HG03039 (cell line): ENCODE results near the gene ADGRL4.
"Not testable (repeated sequence)": the region's sequence is repeated elsewhere in the genome, so short reads cannot be mapped to it uniquely, and the experiment has no call there.

Experiments used
- ATAC-seq: cut with Tn5 transposase; IDR thresholded peaks from one replicate; pipeline ENCODE4 v1.9.1; 2021; ENCODE audit warnings: mild to moderate bottlenecking, moderate library complexity; ENCODE audit not compliant: unreplicated experiment

The ADGRL4 gene

DNA sequence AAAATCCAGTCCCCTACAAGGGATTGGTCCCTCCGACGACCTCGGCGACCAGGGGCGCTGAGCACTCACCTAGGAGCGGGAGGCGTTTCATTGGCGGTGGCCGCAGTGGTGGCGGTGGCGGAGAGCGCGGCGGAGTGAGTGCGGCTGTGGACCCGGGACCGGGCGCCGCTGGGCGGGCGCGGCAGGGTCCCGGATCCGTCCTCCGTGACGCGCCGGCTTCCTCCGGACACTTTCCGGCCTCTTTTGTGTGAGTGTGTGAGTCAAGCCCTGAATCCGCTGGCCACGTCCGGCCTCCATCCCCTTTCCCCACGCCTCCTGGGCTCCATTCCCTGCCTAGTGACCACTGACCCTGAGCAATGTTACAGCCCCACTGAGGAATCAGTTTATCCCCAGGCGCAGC, at the start of gene ADGRL4:
TSS of gene ADGRL4 (minus strand) at position 167 of the 400 bp plus-strand sequence. CDS start at position 91, 76 bp downstream.
- ATAC-seq = no peak

DNA sequence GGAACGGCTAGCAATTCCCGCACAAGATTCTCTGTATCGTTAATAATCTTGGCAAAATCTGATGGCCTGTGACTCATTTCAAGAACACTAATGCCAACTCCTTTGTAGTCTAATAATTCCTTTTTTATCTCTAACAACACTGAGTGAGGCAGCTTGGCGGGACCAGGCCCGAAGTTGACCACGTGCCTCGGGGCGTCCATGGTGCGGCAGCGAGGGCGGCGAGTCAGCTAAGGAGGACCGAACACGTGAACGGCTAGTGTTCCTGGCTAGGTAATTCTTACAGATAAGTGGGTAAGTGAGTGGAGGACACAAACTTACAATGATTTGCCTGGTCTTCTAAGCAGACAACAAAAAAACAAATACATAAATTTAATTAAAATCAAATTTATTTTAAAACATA, 49.3 kb upstream of the ADGRL4 start:
- ATAC-seq = no peak

DNA sequence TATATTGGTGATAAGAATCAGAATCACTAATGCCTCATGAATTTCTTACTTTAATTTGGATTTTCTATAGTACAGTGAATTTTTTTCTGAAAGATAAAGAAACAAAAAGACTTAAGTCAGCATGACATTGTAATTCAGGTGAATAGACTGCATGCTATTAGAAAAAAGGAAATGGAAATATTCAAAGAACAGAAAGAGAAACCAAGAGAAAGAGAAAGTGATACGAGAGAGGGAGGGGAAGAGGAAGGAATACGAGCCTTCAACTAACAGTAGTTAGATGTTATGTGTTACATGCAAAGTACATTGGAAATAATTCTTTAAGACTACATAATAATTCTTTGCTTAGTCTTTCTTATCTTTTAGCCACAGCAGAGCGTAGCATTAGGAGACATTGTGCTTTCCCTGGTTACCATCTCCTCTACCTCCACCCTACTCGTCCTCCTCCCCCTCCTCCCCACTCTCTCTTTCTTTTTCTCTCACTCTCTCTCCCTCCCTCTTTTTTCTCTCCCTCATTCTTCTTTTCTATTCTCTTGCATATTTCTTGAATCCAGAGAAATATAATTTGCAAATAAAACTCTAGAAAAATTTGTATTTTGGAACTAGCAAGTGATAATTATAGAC, 46.4 kb upstream of the ADGRL4 start:
- ATAC-seq = peak; percentile 94

DNA sequence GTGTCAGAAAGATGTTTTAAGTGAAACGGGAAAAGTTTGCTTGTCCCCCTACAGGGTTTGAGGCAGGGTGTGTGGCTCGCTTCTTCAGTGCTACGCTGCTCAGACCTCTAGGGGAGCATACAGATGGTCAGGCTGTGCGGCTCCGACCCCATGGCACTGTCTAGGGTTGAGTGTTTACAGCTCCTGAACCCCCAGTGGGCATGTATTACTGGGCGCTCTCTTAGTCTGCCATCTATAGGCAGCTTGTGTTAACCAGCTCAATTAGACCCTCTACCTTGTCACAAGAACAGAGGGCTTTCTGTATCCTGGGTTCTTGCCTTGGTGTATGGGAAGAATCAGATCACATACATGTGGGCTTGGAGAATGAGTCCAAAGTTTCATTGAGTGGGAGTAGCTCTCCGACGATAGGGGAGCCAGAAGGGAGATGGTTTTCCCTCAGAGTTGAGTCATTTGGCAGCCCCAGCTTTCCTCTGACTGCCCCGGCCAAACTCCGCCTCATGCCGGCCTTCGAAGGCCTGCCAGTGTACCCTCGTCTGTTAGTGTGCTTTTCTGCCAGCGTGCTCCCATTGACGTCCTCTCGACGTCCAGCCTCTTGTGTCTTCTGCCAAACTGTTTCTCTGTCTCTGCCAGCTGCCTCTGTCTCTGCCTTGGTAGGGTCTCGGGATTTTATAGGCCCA, 38.6 kb upstream of the ADGRL4 start:
- no peak for ATAC-seq

DNA sequence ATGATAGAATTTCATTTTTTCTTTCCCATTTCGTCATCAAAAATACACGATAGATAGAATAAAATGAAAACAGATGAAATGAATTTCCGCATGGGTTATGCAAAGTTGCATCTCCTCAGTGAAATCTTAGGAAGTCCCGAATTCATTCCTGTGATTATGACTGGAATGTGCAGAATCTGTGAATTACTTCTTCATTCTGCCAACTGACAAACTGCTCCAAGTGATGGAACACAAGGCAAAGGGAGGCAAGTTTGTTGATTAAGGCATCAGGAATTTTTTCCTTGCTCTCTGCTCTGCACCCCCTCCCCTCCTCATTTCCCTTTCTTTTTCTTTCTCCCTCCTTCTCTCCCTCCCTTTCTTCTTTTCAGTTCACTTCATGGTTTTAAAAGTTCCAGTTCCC, 37.0 kb upstream of the ADGRL4 start:
- no peak for ATAC-seq

DNA sequence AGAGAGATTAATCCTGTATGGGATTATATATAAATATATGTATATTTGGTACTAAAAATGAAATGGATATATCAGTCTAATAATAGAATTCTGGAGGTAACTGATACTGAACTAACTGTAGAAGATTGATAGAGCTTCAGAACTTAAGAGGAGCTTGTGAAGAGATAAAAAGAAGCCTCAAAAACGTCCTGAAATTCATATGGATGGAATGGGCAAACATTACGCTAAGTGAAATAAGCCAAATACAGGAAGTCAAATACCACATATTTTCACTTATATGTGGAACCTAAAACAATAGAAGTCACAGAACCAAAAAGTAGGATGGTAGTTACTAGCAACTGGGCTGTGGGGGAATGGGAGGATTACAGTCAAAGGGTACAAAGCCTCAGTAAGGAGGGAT, 36.0 kb upstream of the ADGRL4 start:
- ATAC-seq = no peak

DNA sequence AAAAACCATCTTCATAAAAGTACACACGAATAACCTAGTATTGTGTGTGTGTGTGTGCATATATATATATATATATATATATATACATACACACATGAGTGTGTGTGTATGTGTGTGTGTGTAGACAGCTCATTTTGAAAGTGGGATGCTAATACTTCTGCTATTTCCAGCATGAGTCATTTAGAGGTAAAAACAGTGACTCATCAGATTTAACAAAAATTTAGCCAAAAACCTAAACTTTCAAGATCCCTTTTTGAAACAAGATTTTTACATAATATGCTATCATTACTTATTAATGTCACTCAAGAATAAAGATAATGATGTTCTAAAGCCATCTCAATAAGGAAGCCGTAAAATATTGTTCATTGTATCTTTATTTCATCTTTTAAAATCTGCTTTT, 35.6 kb upstream of the ADGRL4 start:
- peak; percentile 56 for ATAC-seq

DNA sequence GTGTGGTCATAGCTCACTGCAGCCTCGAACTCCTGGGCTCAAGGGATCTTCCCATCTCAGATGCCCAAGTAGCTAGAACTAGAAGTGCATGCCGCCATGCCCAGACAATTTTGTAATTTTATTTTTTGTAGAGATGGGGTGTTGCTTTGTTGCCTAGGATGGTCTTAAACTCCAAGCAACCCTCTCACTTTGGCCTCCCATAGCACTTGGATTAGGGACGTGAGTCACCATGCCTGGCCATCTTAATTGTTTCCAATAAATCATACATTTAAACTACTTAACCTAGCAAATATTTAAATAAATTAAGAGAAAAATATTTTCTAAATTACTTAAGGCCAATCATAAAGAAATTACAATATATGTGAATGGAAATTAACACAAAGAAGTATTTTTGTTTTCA, 35.1 kb upstream of the ADGRL4 start:
- ATAC-seq = no peak

DNA sequence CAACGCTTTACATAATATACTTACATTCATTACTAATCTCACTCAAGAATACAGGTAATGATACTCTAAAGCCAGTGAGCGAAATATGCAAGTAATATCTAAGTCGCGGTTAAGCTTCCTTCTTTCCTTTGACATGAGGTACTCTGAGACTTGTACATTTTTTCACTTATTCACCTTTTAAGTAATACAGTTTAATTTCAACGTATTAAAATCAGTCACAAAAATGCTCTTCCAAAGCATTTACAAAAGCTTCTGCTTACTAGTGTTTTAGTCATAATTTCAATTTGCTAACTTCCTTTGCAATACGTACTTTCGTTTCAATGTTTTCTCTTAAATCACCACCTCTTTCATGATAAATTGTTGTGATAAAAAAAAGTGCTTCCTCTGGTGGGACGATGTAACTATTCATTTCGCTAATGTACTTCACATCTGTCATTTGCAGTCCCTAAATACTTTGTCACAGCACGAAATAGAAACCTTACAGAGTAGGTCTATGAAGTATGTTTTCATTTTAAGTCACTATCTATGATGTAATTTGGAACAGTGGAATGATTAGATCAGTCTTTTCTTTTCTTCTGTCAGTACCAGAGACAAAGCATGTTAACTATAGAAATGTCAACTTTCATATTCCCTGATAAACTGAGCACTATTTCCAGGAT, 34.0 kb upstream of the ADGRL4 start:
- peak; percentile 89 for ATAC-seq

DNA sequence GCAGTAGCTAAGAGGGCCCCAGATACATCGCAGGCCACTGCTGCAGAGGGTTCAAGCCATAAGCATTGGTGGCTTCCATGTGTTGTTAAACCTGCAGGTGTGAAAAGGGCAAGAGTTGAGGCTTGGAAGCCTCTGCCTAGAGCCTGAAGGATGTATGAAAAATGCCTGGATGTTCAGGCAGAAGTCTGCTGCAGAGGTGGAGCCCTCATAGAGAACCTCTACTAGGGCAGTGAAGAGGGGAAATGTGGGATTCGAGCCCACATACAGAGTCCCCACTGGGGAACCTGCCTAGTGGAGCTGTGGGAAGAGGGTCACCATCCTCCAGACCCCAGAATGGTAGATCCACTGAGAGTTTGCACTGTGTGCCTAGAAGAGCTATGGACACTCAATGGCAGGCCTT, 30.6 kb upstream of the ADGRL4 start:
- ATAC-seq = no peak

DNA sequence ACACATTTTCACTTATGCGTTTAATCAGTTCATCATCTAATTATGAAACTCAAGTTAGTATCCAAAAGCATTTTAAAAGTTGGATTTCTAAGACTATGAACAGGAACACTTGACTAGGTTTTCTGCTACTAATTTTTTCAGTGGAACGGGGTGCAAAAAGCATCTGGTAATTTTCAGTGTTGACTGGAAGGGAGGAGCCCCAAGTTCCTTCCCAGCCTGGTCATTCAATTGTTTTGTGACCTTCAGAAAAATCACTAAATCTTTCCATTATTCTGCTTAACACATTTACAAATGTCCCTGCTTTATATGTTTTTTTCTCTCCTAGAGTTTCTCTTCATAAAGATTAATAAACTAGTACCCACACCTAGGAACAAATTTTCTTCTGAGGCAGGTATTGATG, 6.0 kb upstream of the ADGRL4 start:
- no peak for ATAC-seq

DNA sequence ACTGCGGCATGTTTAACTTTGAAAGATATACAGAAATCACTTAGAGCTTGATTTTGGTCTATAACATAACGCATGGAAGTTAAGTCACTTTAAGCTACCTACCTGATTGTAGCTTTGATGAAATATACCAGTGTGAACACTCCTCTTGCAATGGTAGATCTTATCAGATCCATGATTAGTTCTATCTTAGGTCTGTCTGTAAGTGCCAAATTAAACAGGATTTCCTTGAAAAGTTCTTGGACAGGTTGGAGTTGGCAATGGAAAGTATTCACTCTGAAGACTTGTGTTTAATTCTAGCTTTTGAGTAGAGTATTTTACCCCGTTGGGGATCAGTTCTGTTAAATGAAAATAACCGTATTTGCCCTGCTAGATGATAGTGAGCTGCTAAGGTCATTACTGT, 4.1 kb upstream of the ADGRL4 start:
- no peak for ATAC-seq

DNA sequence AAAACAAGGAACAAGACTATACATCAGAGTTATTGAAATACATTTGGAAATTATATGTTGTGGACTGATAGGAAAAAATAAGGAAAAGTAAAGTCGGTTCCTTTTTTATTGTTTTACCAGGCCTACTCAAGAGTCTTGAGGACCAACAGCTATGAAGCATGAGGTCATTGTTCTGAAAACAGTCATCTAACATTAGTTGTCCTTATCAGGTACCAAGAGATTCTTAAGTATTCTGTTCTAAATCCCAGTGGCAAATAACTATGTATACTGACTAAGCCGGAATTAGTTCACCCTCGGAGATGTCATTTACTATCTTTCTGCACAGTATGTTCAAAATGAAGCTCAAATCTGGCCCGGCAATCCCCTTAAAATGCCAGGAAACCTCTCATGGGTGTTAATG, 585 bp downstream of the ADGRL4 start:
- ATAC-seq = no peak

DNA sequence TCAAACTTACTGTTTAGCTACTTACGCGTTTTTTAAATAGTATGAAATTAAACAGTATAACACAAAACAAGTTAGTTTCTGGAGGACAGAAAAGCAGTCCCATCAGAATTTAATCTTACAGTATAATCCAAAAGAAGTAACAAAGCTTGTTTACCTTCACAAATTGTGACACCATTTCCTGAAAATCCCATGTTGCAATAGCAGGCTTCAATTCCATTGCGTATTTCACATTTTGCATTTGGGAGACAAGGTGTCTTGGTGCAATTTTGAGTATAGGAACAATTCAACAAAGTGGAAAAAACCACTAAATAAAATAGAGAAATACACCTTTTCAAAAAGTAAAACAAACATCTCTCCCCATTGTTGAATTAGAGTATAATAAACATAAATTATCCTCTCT, 1.6 kb downstream of the ADGRL4 start:
- no peak for ATAC-seq

DNA sequence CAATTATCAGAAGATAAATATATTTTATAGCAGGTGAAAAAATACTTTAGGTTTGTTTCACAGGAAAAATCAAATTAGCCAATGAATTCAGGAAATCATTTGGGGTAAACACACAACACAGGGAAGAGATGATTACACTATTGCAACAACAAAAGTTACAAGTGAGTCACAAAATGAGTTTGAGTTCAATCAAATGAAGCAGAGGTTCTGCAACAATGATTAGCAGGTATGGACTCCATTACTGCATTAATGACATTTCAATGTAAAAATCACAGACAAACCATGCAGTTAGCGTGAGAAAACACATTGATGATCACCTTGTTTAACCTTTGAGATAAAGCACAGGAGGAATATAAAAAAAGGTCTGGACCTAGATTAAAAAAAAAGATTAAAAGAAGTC, 9.7 kb downstream of the ADGRL4 start:
- ATAC-seq = no peak

DNA sequence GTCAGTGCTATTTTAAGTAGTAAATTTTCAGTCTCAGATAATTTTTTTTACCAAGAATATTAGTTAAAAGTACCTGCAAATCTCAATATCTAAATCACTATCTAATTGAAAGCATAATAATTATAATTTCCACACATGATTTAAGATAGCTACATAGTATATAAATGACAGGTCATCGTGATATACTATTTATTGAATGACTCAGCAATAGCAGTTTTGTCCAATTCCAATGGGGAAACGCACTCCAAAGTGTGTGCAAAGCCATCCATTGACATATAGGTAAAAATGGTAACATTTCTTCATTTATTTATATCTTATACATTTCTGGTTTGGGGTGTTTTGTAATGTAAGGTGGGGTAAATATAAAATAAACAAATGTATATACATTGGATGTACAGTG, 19.5 kb downstream of the ADGRL4 start:
- ATAC-seq = no peak

DNA sequence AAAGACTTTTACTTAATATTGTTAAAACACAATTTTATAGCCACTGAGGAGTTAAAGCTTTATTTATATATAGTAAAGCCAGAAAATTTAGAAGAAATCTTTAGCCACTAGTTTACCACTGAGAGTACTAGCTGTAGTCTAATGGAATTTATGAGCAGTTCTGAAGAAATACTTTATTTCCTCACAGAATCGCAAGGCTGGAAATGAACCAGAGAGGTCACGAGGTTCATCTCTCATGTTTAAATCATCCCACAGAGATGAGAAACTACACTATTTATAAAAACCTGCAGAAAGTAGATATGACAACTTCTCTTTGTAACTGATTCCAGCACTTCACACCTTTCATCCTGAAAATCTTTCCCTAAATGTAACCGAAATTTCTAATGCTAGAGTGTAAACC, 26.0 kb downstream of the ADGRL4 start:
- no peak for ATAC-seq

DNA sequence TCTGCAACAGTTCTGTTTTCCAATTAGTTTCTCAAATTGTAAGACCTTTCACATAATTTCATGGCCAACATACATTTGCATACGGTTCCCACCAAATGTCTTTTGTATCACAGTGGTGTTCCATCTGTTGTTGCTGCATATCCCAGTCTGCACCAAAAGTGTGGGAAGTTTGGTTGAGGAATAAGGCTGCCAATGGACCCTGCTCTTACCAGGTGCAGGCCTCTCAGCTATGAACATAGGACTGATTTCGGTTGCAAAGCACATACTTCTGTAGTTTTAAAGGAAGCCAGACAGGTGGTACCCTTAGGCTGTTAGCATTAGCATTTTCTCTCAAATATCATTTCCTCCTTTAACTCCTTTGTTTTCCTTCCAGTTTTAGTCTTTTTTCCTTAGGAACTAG, 33.8 kb downstream of the ADGRL4 start:
- no peak for ATAC-seq

DNA sequence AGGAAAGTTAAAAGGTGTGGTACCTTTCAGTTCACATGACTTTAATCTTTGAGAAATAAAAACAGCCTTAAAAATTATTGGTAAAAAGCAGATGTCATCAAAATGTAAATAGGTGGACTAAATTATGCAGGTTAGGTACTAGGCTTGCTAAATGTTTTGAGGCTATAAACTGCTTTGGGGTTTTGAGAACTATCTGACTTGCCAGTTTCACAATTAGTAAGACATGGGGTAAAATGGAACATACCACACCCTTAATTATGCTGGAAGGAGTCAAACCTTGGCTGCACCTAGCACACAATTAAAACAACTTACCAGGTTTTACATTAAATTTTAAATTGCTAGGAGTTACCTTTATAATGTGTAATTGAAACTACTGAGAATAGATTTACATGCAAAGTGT, 39.4 kb downstream of the ADGRL4 start:
- not testable (repeated sequence) for ATAC-seq

DNA sequence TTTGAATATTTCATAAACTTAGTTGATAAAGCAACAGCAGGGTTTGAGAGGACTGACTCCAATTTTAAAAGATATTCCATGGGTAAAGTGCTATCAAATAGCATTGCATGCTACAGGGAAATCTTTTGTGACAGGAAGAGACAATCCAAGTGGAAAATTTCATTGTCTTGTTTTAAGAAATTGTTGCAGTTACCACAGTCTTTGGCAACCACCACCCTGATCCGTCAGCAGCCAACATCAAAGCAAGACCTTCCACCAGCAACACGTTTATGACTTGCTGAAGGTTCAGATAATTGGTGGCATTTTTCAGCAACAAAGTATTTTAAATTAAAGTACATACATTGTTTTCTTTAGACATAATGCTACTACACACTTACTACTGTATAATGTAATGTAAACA, 47.8 kb downstream of the ADGRL4 start:
- no peak for ATAC-seq

DNA sequence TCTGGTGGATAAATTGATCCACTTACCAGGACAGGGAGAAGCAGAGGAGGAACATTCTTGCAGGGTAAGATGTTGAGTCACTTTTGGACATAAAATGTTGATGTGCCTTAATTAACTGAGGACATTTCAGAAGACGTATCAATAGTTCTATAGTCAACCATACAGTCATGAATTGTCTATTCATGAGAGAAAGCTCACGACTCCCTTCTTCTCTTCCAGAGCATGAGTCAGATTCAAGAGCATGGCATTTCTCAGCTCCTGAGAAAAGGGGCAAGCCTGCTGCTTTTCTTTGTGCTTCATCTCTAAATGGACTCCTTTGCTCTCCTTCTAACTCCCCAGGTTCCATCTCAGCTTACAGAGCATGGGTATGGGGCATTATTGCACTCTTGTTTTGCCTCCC, 55.7 kb downstream of the ADGRL4 start:
- no peak for ATAC-seq

DNA sequence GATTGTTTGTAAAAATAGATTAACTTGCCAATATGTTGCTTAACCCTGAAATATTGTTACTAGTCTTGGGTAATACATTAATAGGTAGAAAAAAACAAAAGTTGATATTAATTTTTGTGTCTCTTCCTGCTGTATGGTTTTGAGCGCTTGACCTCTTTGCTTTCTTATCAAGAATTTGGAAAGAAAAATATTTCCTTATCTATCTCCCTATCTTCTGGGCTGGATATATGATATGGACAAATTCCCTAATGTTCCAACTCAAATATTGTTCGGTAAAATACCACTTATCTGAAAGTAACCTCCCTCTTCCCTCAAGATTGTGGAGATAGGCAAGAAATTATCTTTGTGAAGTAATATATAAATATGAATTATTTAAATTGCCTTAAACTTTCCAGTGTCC, 57.3 kb downstream of the ADGRL4 start:
- no peak for ATAC-seq
